Omental fat pad (tissue), 4 donors: ENCODE measurements around the gene SDE2. TPM values are rescaled to one million over a fixed set of nuclear protein-coding genes. Genes with fewer than 3 reads are reported as not detected.

ENCODE experiments used
- ATAC-seq: fragments of 150-250 bp; one replicate; pipeline ENCODE4 v1.9.1; 2016; ENCODE audit warnings: mild to moderate bottlenecking, moderate library complexity; ENCODE audit not compliant: low FRiP score
- DNase-seq: peaks from one replicate; pipeline ENCODE4 v3.0.0-alpha.2; 2019; ENCODE audit warnings: low spot score
- small RNA-seq: library from RNA; depleted of rRNA; stranded (forward); fragments of <200 nt; gene quantifications from one replicate; pipeline ENCODE3, GENCODE V24; 2016
- total RNA-seq, 4 donors: library from RNA; depleted of rRNA; stranded (reverse); fragments of >200 nt; gene quantifications; one replicate each; pipeline ENCODE4 v1.1.0, GENCODE V29; 2016
- TF ChIP-seq, protein P1 (sequence below), 3 donors: fragments of 450-650 bp; IDR thresholded peaks; one replicate each; pipeline ENCODE4 v1.5.1; 2016 to 2017; ENCODE audit warnings: antibody characterized with exemption in 3 of 3, mild to moderate bottlenecking in 3 of 3, moderate library complexity in 2 of 3

The SDE2 gene
- total RNA-seq, 4 donors from 2014 or later = 18.0 to 42.3 (median 21.5) TPM

DNA sequence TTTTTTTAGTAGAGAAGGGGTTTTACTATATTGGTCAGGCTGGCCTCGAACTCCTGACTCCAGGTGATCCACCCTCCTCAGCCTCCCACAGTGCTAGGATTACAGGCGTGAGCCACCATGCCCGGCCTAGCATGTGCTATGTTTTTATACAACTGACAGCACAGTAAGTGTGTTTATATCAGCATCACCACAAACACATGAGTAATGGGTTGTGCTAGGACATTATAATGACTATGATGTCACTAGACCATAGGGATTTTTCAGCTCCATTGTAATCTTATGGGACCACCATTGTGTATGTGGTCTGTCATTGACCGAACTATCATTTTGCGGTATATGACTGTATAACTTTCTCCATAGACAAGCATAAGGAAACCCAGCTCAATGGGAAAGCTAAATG is 64.4 kb downstream of the SDE2 start:
- DNase-seq (no peak), ATAC-seq (no peak)
- TF ChIP-seq, protein P1, sequence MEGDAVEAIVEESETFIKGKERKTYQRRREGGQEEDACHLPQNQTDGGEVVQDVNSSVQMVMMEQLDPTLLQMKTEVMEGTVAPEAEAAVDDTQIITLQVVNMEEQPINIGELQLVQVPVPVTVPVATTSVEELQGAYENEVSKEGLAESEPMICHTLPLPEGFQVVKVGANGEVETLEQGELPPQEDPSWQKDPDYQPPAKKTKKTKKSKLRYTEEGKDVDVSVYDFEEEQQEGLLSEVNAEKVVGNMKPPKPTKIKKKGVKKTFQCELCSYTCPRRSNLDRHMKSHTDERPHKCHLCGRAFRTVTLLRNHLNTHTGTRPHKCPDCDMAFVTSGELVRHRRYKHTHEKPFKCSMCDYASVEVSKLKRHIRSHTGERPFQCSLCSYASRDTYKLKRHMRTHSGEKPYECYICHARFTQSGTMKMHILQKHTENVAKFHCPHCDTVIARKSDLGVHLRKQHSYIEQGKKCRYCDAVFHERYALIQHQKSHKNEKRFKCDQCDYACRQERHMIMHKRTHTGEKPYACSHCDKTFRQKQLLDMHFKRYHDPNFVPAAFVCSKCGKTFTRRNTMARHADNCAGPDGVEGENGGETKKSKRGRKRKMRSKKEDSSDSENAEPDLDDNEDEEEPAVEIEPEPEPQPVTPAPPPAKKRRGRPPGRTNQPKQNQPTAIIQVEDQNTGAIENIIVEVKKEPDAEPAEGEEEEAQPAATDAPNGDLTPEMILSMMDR (IDR thresholded peaks at IDR 0.05) = no peak

DNA sequence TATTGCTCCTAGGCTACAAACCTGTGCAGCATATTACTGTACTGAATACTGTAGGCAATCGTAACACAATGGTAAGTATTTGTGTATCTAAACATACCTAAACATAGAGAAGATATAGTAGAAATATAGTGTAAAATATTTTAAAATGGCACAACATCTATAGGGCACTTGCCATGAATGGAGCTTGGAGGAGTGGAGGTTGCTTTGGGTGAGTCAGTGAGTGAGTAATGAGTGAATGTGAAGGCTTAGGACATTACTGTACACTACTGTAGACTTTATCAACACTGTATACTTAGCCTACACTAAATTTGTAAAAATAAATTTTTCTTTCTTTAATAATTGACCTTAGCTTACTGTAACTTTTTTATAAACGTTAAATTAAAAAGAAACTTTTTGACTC is 66.1 kb downstream of the SDE2 start:
- ATAC-seq (no peak), DNase-seq (no peak)
- TF ChIP-seq, protein P1 (IDR thresholded peaks at IDR 0.05) = no peak

Small RNAs within 50 kb of the gene (small RNA-seq; reads per million reads assigned to genes)
- not detected for gene AL117348.1
- gene NDUFA3P3 = not detected

Other genes with a start within 250 kb of the SDE2 start
- gene SRP9, start 221.5 kb downstream of the SDE2 start, total RNA-seq = 100 to 1,000 TPM; 111 to 172 (median 141) TPM
- gene EPHX1, start 189.2 kb downstream of the SDE2 start, total RNA-seq = 100 to 1,000 TPM in 3 of 4 donors, 10 to 100 TPM in 1; 89.0 to 177 (median 156) TPM
- 10 to 100 TPM; 27.6 to 93.3 (median 41.5) TPM for gene TMEM63A, start 117.0 kb downstream of the SDE2 start, total RNA-seq
- gene LEFTY1, start 110.2 kb downstream of the SDE2 start, total RNA-seq = under 1 TPM in 1 of 4 donors, not detected in 3; 0.44 TPM
- gene PYCR2, start 75.1 kb downstream of the SDE2 start, total RNA-seq = 10 to 100 TPM; 33.5 to 52.6 (median 45.6) TPM
- 1 to 10 TPM in 1 of 4 donors, under 1 TPM in 2, not detected in 1; 0.36 to 4.5 (median 0.63) TPM for gene LEFTY2, start 58.1 kb downstream of the SDE2 start, total RNA-seq
- 100 to 1,000 TPM; 284 to 317 (median 305) TPM for gene H3-3A, start 63.4 kb upstream of the SDE2 start, total RNA-seq
- gene ACBD3, start 187.4 kb upstream of the SDE2 start, total RNA-seq = 10 to 100 TPM; 43.1 to 52.9 (median 48.1) TPM
- under 1 TPM in 1 of 4 donors, not detected in 3; 0.84 TPM for gene MIXL1, start 224.3 kb upstream of the SDE2 start, total RNA-seq